CD14-positive monocyte (primary cell): ENCODE results near the gene STARD5. TPM values are rescaled to one million over a fixed set of nuclear protein-coding genes. Genes with fewer than 3 reads are reported as not detected.
A peak's percentile ranks its signal among the peaks of the same experiment; 100 is the strongest.

ENCODE experiments used
- DNase-seq, 3 donors: peaks; one replicate each; pipeline ENCODE4 v3.0.0-alpha.2; 2011 to 2022
- H2AFZ ChIP-seq: 2 replicates; pipeline ENCODE4 v1.6.0; 2012; ENCODE audit warnings: mild to moderate bottlenecking, low read depth, low read length, inconsistent platforms; ENCODE audit not compliant: insufficient read depth, poor library complexity, severe bottlenecking
- H3K27ac ChIP-seq, 2 donors: 1 replicate in 1 of 2; 2 replicates in 1 of 2; pipeline ENCODE4 v1.5.1; 2012 to 2013; ENCODE audit warnings: low read length in 2 of 2, control low read depth in 1 of 2, inconsistent platforms in 1 of 2, low read depth in 1 of 2, mild to moderate bottlenecking in 1 of 2
- H3K27me3 ChIP-seq, 2 donors: one replicate each; pipeline versions ENCODE4 v1.6.0 to v1.6.1; 2011 to 2013; ENCODE audit warnings: low read length in 2 of 2; ENCODE audit not compliant: control insufficient read depth in 2 of 2, insufficient read depth in 2 of 2
- H3K36me3 ChIP-seq, 2 donors: replicated peaks in 1 of 2; 1 replicate in 1 of 2; 2 replicates in 1 of 2; pipeline versions ENCODE4 v1.5.1 to v1.6.1; 2012 to 2013; ENCODE audit warnings: low read length in 2 of 2, control low read depth in 1 of 2, inconsistent platforms in 1 of 2, mild to moderate bottlenecking in 1 of 2; ENCODE audit not compliant: insufficient read depth in 2 of 2, control insufficient read depth in 1 of 2
- H3K4me1 ChIP-seq, 2 donors: 1 replicate in 1 of 2; 2 replicates in 1 of 2; pipeline versions ENCODE4 v1.5.1 to v1.6.1; 2012 to 2013; ENCODE audit warnings: low read length in 2 of 2, control low read depth in 1 of 2, inconsistent platforms in 1 of 2, mild to moderate bottlenecking in 1 of 2, moderate library complexity in 1 of 2; ENCODE audit not compliant: insufficient read depth in 2 of 2, control insufficient read depth in 1 of 2
- H3K4me2 ChIP-seq: replicated peaks from 2 replicates; pipeline ENCODE3; 2012; ENCODE audit warnings: low read length, moderate library complexity, mild to moderate bottlenecking; ENCODE audit not compliant: poor library complexity, severe bottlenecking; ENCODE audit errors: extremely low read depth
- H3K4me3 ChIP-seq, 3 experiments: fragments of 200-600 bp in 1 of 3; sonication (generic) in 1 of 3; replicated peaks in 1 of 3; 1 replicate in 2 of 3; 2 replicates in 1 of 3; pipeline ENCODE4 v1.5.1; 2011 to 2013; ENCODE audit warnings: low read length in 3 of 3, mild to moderate bottlenecking in 3 of 3, control low read depth in 2 of 3, low read depth in 2 of 3, inconsistent platforms in 1 of 3, moderate library complexity in 1 of 3
- H3K79me2 ChIP-seq: 2 replicates; pipeline ENCODE4 v1.6.0; 2012; ENCODE audit warnings: mild to moderate bottlenecking, control low read depth, inconsistent platforms, low read length, moderate library complexity; ENCODE audit not compliant: insufficient read depth
- H3K9ac ChIP-seq: 2 replicates; pipeline ENCODE4 v1.6.0; 2017; ENCODE audit warnings: low read length, mild to moderate bottlenecking; ENCODE audit not compliant: insufficient read depth, poor library complexity, severe bottlenecking
- H3K9me3 ChIP-seq, 2 donors: replicated peaks in 1 of 2; 1 replicate in 1 of 2; 2 replicates in 1 of 2; pipeline versions ENCODE4 v1.5.1 to v1.6.1; 2012 to 2013; ENCODE audit warnings: low read length in 2 of 2, control low read depth in 1 of 2; ENCODE audit not compliant: control insufficient read depth in 1 of 2, insufficient read depth in 1 of 2
- H4K20me1 ChIP-seq: 2 replicates; pipeline ENCODE4 v1.6.0; 2012; ENCODE audit warnings: mild to moderate bottlenecking, low read length, control low read depth, moderate library complexity; ENCODE audit not compliant: insufficient read depth
- H3K27ac Mint-ChIP-seq, 7 donors: one replicate each; pipeline ENCODE4 v1.8.0; 2020; ENCODE audit warnings: mild to moderate bottlenecking in 7 of 7, mixed read lengths in 7 of 7, moderate library complexity in 6 of 7, inconsistent platforms in 2 of 7
- H3K27me3 Mint-ChIP-seq, 3 donors: one replicate each; pipeline ENCODE4 v1.8.0; 2021 to 2022; ENCODE audit warnings: low read depth in 3 of 3, mild to moderate bottlenecking in 3 of 3, mixed read lengths in 3 of 3, moderate library complexity in 3 of 3, inconsistent platforms in 1 of 3
- H3K36me3 Mint-ChIP-seq, 2 donors: one replicate each; pipeline ENCODE4 v1.8.0; 2020; ENCODE audit warnings: mixed read lengths in 2 of 2, inconsistent platforms in 1 of 2, mild to moderate bottlenecking in 1 of 2
- H3K4me1 Mint-ChIP-seq: one replicate; pipeline ENCODE4 v1.8.0; 2020; ENCODE audit warnings: mild to moderate bottlenecking, mixed read lengths
- H3K4me3 Mint-ChIP-seq, 2 donors: one replicate each; pipeline ENCODE4 v1.8.0; 2020; ENCODE audit warnings: mild to moderate bottlenecking in 2 of 2, mixed read lengths in 2 of 2, moderate library complexity in 1 of 2
- H3K9me3 Mint-ChIP-seq, 7 donors: one replicate each; pipeline ENCODE4 v1.8.0; 2020 to 2022; ENCODE audit warnings: mixed read lengths in 7 of 7, mild to moderate bottlenecking in 6 of 7, moderate library complexity in 6 of 7, inconsistent platforms in 2 of 7
- CTCF ChIP-seq: fragments of 200-600 bp; IDR thresholded peaks from one replicate; pipeline ENCODE4 v1.8.0; 2022; ENCODE audit warnings: antibody characterized with exemption, mild to moderate bottlenecking
- WGBS: methylation state at CpG from one replicate; pipeline ENCODE4 v1.1.5; 2013; ENCODE audit warnings: missing lambda C conversion rate; ENCODE audit not compliant: insufficient coverage; 5-methylcytosine and 5-hydroxymethylcytosine counted together
- intact Hi-C, 2 donors: fragments of 100-400 bp; cut with micrococcal nuclease; formaldehyde crosslinking; loops; one replicate each; pipeline versions ENCODE4 v1.15.0 to v1.15.1; 2023
- polyA plus RNA-seq, 3 donors: library from polyadenylated mRNA; depleted of rRNA in 1 of 3; unstranded in 2 of 3; stranded (reverse) in 1 of 3; fragments of 300-500 nt in 2 of 3; fragments of >200 nt in 1 of 3; fragmentation: Illumina TruSeq in 2 of 3; gene quantifications; 1 replicate in 2 of 3; 2 replicates in 1 of 3; pipeline ENCODE4 v1.2.3, GENCODE V29; 2012 to 2021

The STARD5 gene
- polyA plus RNA-seq, 3 donors: 1.5 to 15.1 (median 2.5) TPM

- Histone ChIP-seq H3K27ac (no peak overlapping the region), H2AFZ (no peak overlapping the region), H3K79me2 (no peaks in the 10 kb centered on the region), H3K4me1 (peaks cover 27 to 29% of the 10 kb centered on the region in 2 donors), H3K4me3 (no peak overlapping the region), H3K27me3 (no peaks in the 10 kb centered on the region), H3K9ac (no peak overlapping the region), H4K20me1 (no peaks in the 10 kb centered on the region), H3K4me2 (no peak overlapping the region), H3K36me3 (no peaks in the 10 kb centered on the region), H3K9me3 (peaks cover 0 to 4% of the 10 kb centered on the region in 2 donors)
- H3K9me3 Mint-ChIP-seq: peaks cover 5 to 11% (median 7%) of the 10 kb centered on the region in 7 donors
- H3K27ac Mint-ChIP-seq: peak overlapping the region in 1 of 7 donors; percentile 36
- H3K4me1 Mint-ChIP-seq: peaks cover 31% of the 10 kb centered on the region
- intact Hi-C loops: no loop called here
- WGBS: 96% methylated on average over 11 of the region's 12 CpGs
- peaks cover 3% of the 10 kb centered on the region in 2 donors for H3K36me3 Mint-ChIP-seq
- no peak for TF ChIP-seq CTCF
- H3K4me3 Mint-ChIP-seq: no peak overlapping the region
- DNase-seq: no peak
- H3K27me3 Mint-ChIP-seq: peaks cover 0 to 4% (median 0%) of the 10 kb centered on the region in 3 donors
These were observed 42.0 kb downstream of the STARD5 start for GRCh38 chr15:81281766-81282605.

GRCh38 chr15:81281456-81281735 lies 42.5 kb downstream of the STARD5 start:
- no peaks in the 10 kb centered on the region for H3K27me3 ChIP-seq
- no peak for TF ChIP-seq CTCF
- no peak overlapping the region for H2AFZ ChIP-seq
- H3K9me3 ChIP-seq: peaks cover 0 to 4% of the 10 kb centered on the region in 2 donors
- DNase-seq: no peak
- H3K27ac Mint-ChIP-seq: no peak overlapping the region
- WGBS: 96% methylated on average over 3 of the region's 3 CpGs
- H3K4me1 Mint-ChIP-seq: peaks cover 25% of the 10 kb centered on the region
- peaks cover 3% of the 10 kb centered on the region in 2 donors for H3K36me3 Mint-ChIP-seq
- H3K36me3 ChIP-seq: no peaks in the 10 kb centered on the region
- peaks cover 21 to 23% of the 10 kb centered on the region in 2 donors for H3K4me1 ChIP-seq
- no peaks in the 10 kb centered on the region for H4K20me1 ChIP-seq
- H3K4me3 Mint-ChIP-seq: no peak overlapping the region
- no peak overlapping the region for H3K4me2 ChIP-seq
- H3K4me3 ChIP-seq: no peak overlapping the region
- H3K79me2 ChIP-seq: no peaks in the 10 kb centered on the region
- intact Hi-C loops: no loop called here
- H3K9me3 Mint-ChIP-seq: peaks cover 5 to 13% (median 9%) of the 10 kb centered on the region in 7 donors
- no peak overlapping the region for H3K9ac ChIP-seq
- H3K27me3 Mint-ChIP-seq: peaks cover 0 to 3% (median 0%) of the 10 kb centered on the region in 3 donors
- no peak overlapping the region for H3K27ac ChIP-seq
